ENCODE measurements around the gene DPAGT1. TPM values are rescaled to one million over a fixed set of nuclear protein-coding genes. Genes with fewer than 3 reads are reported as not detected.

The DPAGT1 gene
- total and polyA plus RNA-seq, 2 of the 8 experiments (the other 6 are each of a cell fraction or from before 2014, with no cell fraction given), result 59.8 to 236 TPM

DNA sequence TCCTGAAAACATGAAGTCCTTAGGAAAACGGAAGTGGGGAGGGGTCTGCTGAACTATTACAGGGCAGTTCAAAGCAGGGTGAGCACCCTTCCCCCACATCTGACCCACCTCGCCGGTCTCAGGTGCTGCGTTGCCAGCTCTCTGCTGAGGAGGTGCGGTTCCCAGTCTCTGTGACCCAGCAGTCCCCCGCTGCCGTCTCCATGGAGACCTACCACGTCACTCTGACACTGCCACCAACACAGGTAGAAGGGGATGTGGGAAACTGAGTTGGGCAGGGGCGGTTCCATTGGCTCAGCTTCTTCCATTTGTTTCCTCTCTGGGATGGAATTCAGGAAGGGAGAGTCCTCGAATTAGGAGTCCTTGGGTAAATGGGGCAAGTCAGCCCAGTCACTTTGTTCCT lies 8.8 kb upstream of the DPAGT1 start:
- Histone ChIP-seq H3K9ac (replicated peaks in 1 of 4; ENCODE audit: extremely low read depth in 1 of 4, low read depth in 3 of 4, low read length in 3 of 4) (peak overlapping the region in 1 of 4 experiments; percentile 18; a peak in 1 of 7 replicates), H2AFZ (ENCODE audit: low read length) (no peak overlapping the region), H3K4me2 (ENCODE audit: insufficient read depth in 1 of 2, low read depth in 2 of 2, low read length in 2 of 2) (no peak overlapping the region), H3K36me3 (ENCODE audit: control insufficient read depth in 2 of 4, insufficient read depth in 4 of 4, low read length in 3 of 4) (no peaks in the 10 kb centered on the region; a peak in 1 of 8 replicates), H4K5ac (ENCODE audit: insufficient read length, low read depth, low read length) (no peak overlapping the region), H3K23me2 (ENCODE audit: low read depth, low read length) (peaks cover 12% of the 10 kb centered on the region), H4K91ac (replicated peaks; ENCODE audit: insufficient read length, low read length) (no peak overlapping the region), H3K27me3 (replicated peaks in 1 of 4; ENCODE audit: control insufficient read depth in 3 of 4, extremely low read depth in 1 of 4, insufficient read depth in 3 of 4, low read length in 3 of 4) (peaks cover 2 to 20% (median 15%) of the 10 kb centered on the region in 4 experiments), H3K14ac (ENCODE audit: insufficient read length) (no peak overlapping the region), H3K4me1 (replicated peaks in 1 of 4; ENCODE audit: control insufficient read depth in 3 of 4, insufficient read depth in 4 of 4, low read length in 3 of 4) (peaks cover 0 to 20% (median 5%) of the 10 kb centered on the region in 4 experiments; a peak in 5 of 7 replicates), H3K56ac (replicated peaks; ENCODE audit: insufficient read length, low read depth, low read length) (no peak overlapping the region), H3K27ac (ENCODE audit: low read depth, low read length) (no peak overlapping the region), H3K4me3 (ENCODE audit: extremely low read depth in 1 of 4, insufficient read depth in 2 of 4, low read depth in 3 of 4, low read length in 4 of 4) (no peak overlapping the region), H2BK120ac (replicated peaks; ENCODE audit: low read depth, low read length) (no peak overlapping the region), H4K8ac (ENCODE audit: extremely low read depth, insufficient read depth, low read length) (no peak overlapping the region; the same call in 1 of the 2 replicates), H3K9me3 (ENCODE audit: insufficient read depth in 2 of 2, low read depth in 1 of 2, low read length in 1 of 2) (no peaks in the 10 kb centered on the region), H3K79me1 (ENCODE audit: low read depth, low read length) (no peaks in the 10 kb centered on the region; the same call in 1 of the 2 replicates), H2BK20ac (ENCODE audit: low read length) (no peak overlapping the region), H3K79me2 (ENCODE audit: control insufficient read depth in 1 of 2, insufficient read depth in 2 of 2, low read length in 2 of 2) (no peaks in the 10 kb centered on the region), H4K20me1 (replicated peaks in 1 of 2; ENCODE audit: control insufficient read depth in 1 of 2, insufficient read depth in 2 of 2, low read length in 2 of 2) (peaks cover 0 to 4% of the 10 kb centered on the region in 2 experiments), H3K4ac (replicated peaks; ENCODE audit: insufficient read length, low read depth, low read length) (no peak overlapping the region), H2BK12ac (ENCODE audit: low read depth, low read length) (no peak overlapping the region), H3K23ac (ENCODE audit: insufficient read length) (no peak overlapping the region), H3K18ac (ENCODE audit: extremely low read depth, low read length) (no peak overlapping the region), H2BK15ac (ENCODE audit: low read length) (no peak overlapping the region), H2BK5ac (ENCODE audit: low read depth, low read length) (no peak overlapping the region), H2AK5ac (ENCODE audit: low read depth, low read length) (no peak overlapping the region)
- WGBS, 2 experiments (ENCODE audit: extremely low coverage in 1 of 2, insufficient coverage in 1 of 2, insufficient read length in 1 of 2, insufficient replicate concordance in 2 of 2, low coverage in 1 of 2, low lambda C conversion rate in 2 of 2, missing lambda C conversion rate in 1 of 2), result 78% methylated on average over 10 of the region's 10 CpGs; no CpG with 5 or more reads in 1 of the 2 experiments
- ChIA-PET CTCF (ENCODE audit: partially characterized antibody) (interaction anchor here (0.6 to 5.4 kb wide), 6 partner anchors 11 to 211 kb away, joined by 3 to 25 read pairs (median 8); no protein-coding TSS in a partner anchor), POLR2A (ENCODE audit: partially characterized antibody) (interaction anchor here (0.6 to 10.6 kb wide), 4 partner anchors 9 to 163 kb away, joined by 3 to 139 read pairs (median 26); partner anchors contain the start of genes DPAGT1 and HINFP)
- no peak for TF ChIP-seq CBX8 (IDR thresholded peaks at IDR 0.05; ENCODE audit: borderline replicate concordance, low read depth, low read length)
- TF ChIP-seq MAFK (IDR thresholded peaks at IDR 0.05; ENCODE audit: low read depth, low read length), result no peak
- no peak for TF ChIP-seq YY1 (IDR thresholded peaks at IDR 0.05; ENCODE audit: low read depth, low read length)
- TF ChIP-seq RAD21 (IDR thresholded peaks at IDR 0.05 in 1 of 2, conservative IDR thresholded peaks at IDR 0.05 in 1 of 2; ENCODE audit: low read depth in 2 of 2, low read length in 2 of 2), result no peak
- TF ChIP-seq ASH2L (IDR thresholded peaks at IDR 0.05; ENCODE audit: low read length), result no peak
- no peak for TF ChIP-seq TCF12 (IDR thresholded peaks at IDR 0.05; ENCODE audit: low read depth, low read length)
- no peak for TF ChIP-seq POLR2A (IDR thresholded peaks at IDR 0.05; ENCODE audit: control extremely low read depth in 1 of 2, low read depth in 2 of 2, low read length in 2 of 2)
- TF ChIP-seq KDM5A (IDR thresholded peaks at IDR 0.05; ENCODE audit: low read length), result no peak
- no peak for TF ChIP-seq TEAD4 (IDR thresholded peaks at IDR 0.05; ENCODE audit: low read depth, low read length)
- no peak for DNase-seq (ENCODE audit: low read depth in 1 of 2, low spot score in 2 of 2)
- FAIRE-seq, result no peak
